ENCODE data around the gene PRKCH. TPM values are rescaled to one million over a fixed set of nuclear protein-coding genes. Genes with fewer than 3 reads are reported as not detected.

PRKCH gene
- total RNA-seq, 1 experiment from 2014 or later, result 3.8 TPM

DNA sequence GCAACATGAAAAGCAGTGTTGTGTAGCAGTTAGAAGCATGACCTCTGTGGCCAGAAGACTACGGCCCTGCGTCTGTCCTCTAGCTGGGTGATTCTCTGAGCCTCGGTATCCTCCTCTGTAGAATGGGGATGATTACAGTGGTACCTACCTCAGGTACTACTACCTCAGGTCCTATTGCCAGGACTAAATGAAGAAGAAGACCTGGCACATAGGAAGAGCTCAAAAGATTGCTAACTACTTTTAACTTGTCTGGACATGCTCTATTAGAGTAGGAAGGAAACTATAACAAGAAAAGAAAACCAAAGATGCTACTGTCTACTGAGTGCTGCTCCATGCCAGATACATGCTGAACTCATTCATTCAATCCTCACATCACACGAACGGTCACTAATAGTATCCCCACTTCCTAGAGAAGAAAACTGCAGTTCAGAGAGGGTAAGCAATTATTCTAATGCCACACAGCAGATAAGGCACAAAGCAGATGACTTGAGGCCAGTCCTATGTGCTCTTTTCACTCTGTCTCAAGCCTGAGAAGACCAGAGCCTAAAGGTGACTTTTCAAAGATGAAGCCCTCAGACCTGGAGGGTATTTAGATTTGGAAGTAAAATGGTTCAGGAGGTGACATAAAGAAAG lies 265.8 kb downstream of the PRKCH start:
- DNase-seq (ENCODE audit: low read depth), result no peak

GRCh38 chr14:61588419-61588901 lies 267.1 kb downstream of the PRKCH start:
- peak; percentile 94 for DNase-seq (ENCODE audit: low read depth)

GRCh38 chr14:61589691-61590581 lies 268.6 kb downstream of the PRKCH start:
- no peak for DNase-seq (ENCODE audit: low read depth)

GRCh38 chr14:61591862-61592261 lies 270.5 kb downstream of the PRKCH start:
- no peak for DNase-seq (ENCODE audit: low read depth)

- DNase-seq (ENCODE audit: low read depth), result no peak
Measured at GRCh38 chr14:61593330-61593729, 272.0 kb downstream of the PRKCH start.

DNA sequence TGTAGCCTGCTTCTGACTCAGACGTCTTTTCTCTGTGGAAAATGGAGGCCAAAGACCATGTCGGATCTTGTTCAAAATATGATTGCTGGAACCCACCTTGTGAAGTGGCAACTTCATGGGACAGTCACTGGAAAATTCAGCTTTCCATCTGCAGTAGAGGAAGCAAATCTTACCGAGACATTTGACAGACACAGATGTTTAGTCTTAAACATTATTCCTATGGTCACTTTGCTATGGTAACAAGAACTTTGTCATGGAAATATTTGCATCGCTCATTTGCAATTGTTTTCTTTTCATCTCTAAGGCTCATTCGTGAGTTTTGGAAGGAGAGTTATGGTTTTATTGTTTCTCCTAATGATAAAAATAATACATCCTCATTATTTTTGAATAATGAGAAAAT lies 275.6 kb downstream of the PRKCH start:
- DNase-seq (ENCODE audit: low read depth), result peak; percentile 77

DNA sequence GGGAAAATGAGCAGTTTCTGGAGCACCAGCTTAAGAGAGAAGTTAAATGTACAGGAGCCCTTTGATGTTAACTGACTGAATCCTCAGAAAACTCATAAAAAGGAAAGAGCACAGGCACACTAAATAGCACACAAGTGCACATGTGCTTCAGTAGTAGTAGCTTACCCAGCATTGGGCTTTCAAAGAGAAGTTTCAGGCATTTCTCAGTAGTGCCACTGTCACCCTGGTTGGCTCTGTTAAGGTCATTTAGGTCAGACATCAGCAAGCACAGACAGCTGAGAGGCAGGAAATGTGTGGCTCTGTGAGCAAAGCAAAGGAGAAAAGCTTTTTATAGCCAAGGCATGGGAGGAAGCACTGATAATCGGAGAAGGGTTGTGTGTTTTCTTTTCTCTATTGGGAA lies 277.6 kb downstream of the PRKCH start:
- DNase-seq (ENCODE audit: low read depth), result peak; percentile 58

- DNase-seq (ENCODE audit: low read depth), result no peak
Measured at GRCh38 chr14:61599942-61600341, 278.6 kb downstream of the PRKCH start.

Other genes with a start within 250 kb of the PRKCH start
- not detected in 2 replicates for gene TMEM30B, start 40.2 kb upstream of the PRKCH start, total RNA-seq (2014; rRNA removed; shearing (Covaris generic))

Measured in M059J (cell line).